HG03354 (cell line): ENCODE data around the gene NAALADL2.
"Not testable (repeated sequence)": the region's sequence is repeated elsewhere in the genome, so short reads cannot be mapped to it uniquely, and the experiment has no call there.

ENCODE experiments used
- ATAC-seq: cut with Tn5 transposase; IDR thresholded peaks from one replicate; pipeline ENCODE4 v1.9.1; 2021; ENCODE audit warnings: mild to moderate bottlenecking; ENCODE audit not compliant: unreplicated experiment, poor library complexity, severe bottlenecking

Gene NAALADL2

GRCh38 chr3:175238801-175239200 is 379.7 kb downstream of the NAALADL2 start:
- no peak for ATAC-seq

- ATAC-seq: no peak
Observed at GRCh38 chr3:175240921-175241320, 381.8 kb downstream of the NAALADL2 start.

- no peak for ATAC-seq
Observed at GRCh38 chr3:175242243-175242642, 383.1 kb downstream of the NAALADL2 start.

GRCh38 chr3:175246234-175246633 is 387.1 kb downstream of the NAALADL2 start:
- ATAC-seq: no peak

GRCh38 chr3:175246766-175247165 is 387.6 kb downstream of the NAALADL2 start:
- no peak for ATAC-seq

- ATAC-seq: no peak
Observed at GRCh38 chr3:175247629-175248028, 388.5 kb downstream of the NAALADL2 start.

GRCh38 chr3:175248832-175249231 is 389.7 kb downstream of the NAALADL2 start:
- no peak for ATAC-seq

GRCh38 chr3:175255698-175256097 is 396.6 kb downstream of the NAALADL2 start:
- ATAC-seq: no peak

GRCh38 chr3:175257123-175257522 is 398.0 kb downstream of the NAALADL2 start:
- ATAC-seq: no peak

- ATAC-seq: no peak
Observed at GRCh38 chr3:175258763-175259162, 399.6 kb downstream of the NAALADL2 start.

GRCh38 chr3:175260145-175260794 is 401.1 kb downstream of the NAALADL2 start:
- ATAC-seq: no peak

- ATAC-seq: no peak
Observed at GRCh38 chr3:175266478-175266877, 407.3 kb downstream of the NAALADL2 start.

- no peak for ATAC-seq
Observed at GRCh38 chr3:175267121-175267531, 408.0 kb downstream of the NAALADL2 start.

- ATAC-seq: no peak
Observed at GRCh38 chr3:175267561-175267960, 408.4 kb downstream of the NAALADL2 start.

- no peak for ATAC-seq
Observed at GRCh38 chr3:175269394-175269793, 410.3 kb downstream of the NAALADL2 start.

- no peak for ATAC-seq
Observed at GRCh38 chr3:175270198-175270837, 411.2 kb downstream of the NAALADL2 start.

GRCh38 chr3:175270866-175271265 is 411.7 kb downstream of the NAALADL2 start:
- ATAC-seq: no peak

GRCh38 chr3:175271465-175271864 is 412.3 kb downstream of the NAALADL2 start:
- not testable (repeated sequence) for ATAC-seq

- ATAC-seq: no peak
Observed at GRCh38 chr3:175272392-175272791, 413.3 kb downstream of the NAALADL2 start.

- no peak for ATAC-seq
Observed at GRCh38 chr3:175273573-175273972, 414.4 kb downstream of the NAALADL2 start.

GRCh38 chr3:175274056-175274455 is 414.9 kb downstream of the NAALADL2 start:
- peak; percentile 50 for ATAC-seq
